Sigmoid colon (tissue), 7 donors: ENCODE data around the gene FHOD3. TPM values are rescaled to one million over a fixed set of nuclear protein-coding genes. Genes with fewer than 3 reads are reported as not detected.

Experiments used
- DNase-seq: peaks from one replicate; pipeline ENCODE4 v3.0.0-alpha.2; 2019
- H3K27ac ChIP-seq, 4 donors: fragments of 200-600 bp; sonication (generic); one replicate each; pipeline ENCODE4 v1.5.1; 2016 to 2019; ENCODE audit warnings: mild to moderate bottlenecking in 1 of 4
- H3K27me3 ChIP-seq, 3 donors: fragments of 200-600 bp; sonication (generic); one replicate each; pipeline ENCODE4 v1.5.1; 2019; ENCODE audit warnings: mild to moderate bottlenecking in 1 of 3
- H3K36me3 ChIP-seq, 4 donors: fragments of 200-600 bp; sonication (generic); one replicate each; pipeline ENCODE4 v1.5.1; 2016 to 2019
- H3K4me1 ChIP-seq, 4 donors: fragments of 200-600 bp; sonication (generic); one replicate each; pipeline ENCODE4 v1.5.1; 2017 to 2019
- H3K4me3 ChIP-seq, 4 donors: fragments of 200-600 bp; sonication (generic); one replicate each; pipeline ENCODE4 v1.5.1; 2017 to 2019; ENCODE audit warnings: mild to moderate bottlenecking in 2 of 4, moderate library complexity in 1 of 4
- H3K9me3 ChIP-seq, 4 donors: fragments of 200-600 bp in 3 of 4; sonication (generic) in 3 of 4; one replicate each; pipeline versions ENCODE4 v1.5.1 to v1.6.1; 2013 to 2019
- CTCF ChIP-seq, 4 experiments: fragments of 450-650 bp in 3 of 4; fragments of 200-600 bp in 1 of 4; IDR thresholded peaks; one replicate each; pipeline ENCODE4 v1.5.1; 2016 to 2019; ENCODE audit warnings: antibody characterized with exemption in 4 of 4, mild to moderate bottlenecking in 3 of 4, moderate library complexity in 2 of 4
- EP300 ChIP-seq, 4 donors: sonication (generic); formaldehyde crosslinking; IDR thresholded peaks; one replicate each; pipeline ENCODE4 v1.6.1; 2017; ENCODE audit warnings: antibody characterized with exemption in 4 of 4
- POLR2A ChIP-seq, 2 donors: fragments of 450-650 bp; IDR thresholded peaks; one replicate each; pipeline ENCODE4 v1.6.1; 2016; ENCODE audit warnings: antibody characterized with exemption in 2 of 2, mild to moderate bottlenecking in 2 of 2, moderate library complexity in 2 of 2
- POLR2AphosphoS5 ChIP-seq, 4 donors: sonication (generic); formaldehyde crosslinking; IDR thresholded peaks; one replicate each; pipeline ENCODE4 v1.6.1; 2017; ENCODE audit warnings: antibody characterized with exemption in 4 of 4
- WGBS, 2 donors: extraction: QIAGEN DNeasy Blood & Tissue Kit; methylation state at CpG; one replicate each; pipeline ENCODE4 v1.1.7; 2013; 5-methylcytosine and 5-hydroxymethylcytosine counted together
- intact Hi-C: fragments of 100-400 bp; cut with DNase I; formaldehyde crosslinking; loops from one replicate; pipeline ENCODE4 v1.15.1; 2023
- polyA plus RNA-seq, 3 donors: library from polyadenylated mRNA; stranded (reverse); fragments of 200-250 nt; gene quantifications; one replicate each; pipeline ENCODE4 v1.2.3, GENCODE V29; 2013
- total RNA-seq, 4 donors: library from RNA; depleted of rRNA; stranded (reverse); fragments of >200 nt; gene quantifications; one replicate each; pipeline ENCODE4 v1.1.0, GENCODE V29; 2016
- donor health status: healthy with polysubstance abuse.
- donor health status: Bipolar disorder and iron deficiency.
- donor health status: healthy.

FHOD3 gene
- total and polyA plus RNA-seq, 7 donors: 1.2 to 24.9 (median 9.5) TPM

- Histone ChIP-seq H3K4me1 (no peaks in the 10 kb centered on the region), H3K4me3 (no peak overlapping the region), H3K9me3 (no peaks in the 10 kb centered on the region), H3K27ac (no peak overlapping the region), H3K27me3 (no peaks in the 10 kb centered on the region), H3K36me3 (no peaks in the 10 kb centered on the region)
- intact Hi-C loops: no loop called here
- 85 to 90% methylated on average over 8 of the region's 8 CpGs for WGBS, 2 donors
- no peak for DNase-seq
- TF ChIP-seq POLR2A (IDR thresholded peaks at IDR 0.05) (no peak), CTCF (IDR thresholded peaks at IDR 0.05) (no peak), EP300 (IDR thresholded peaks at IDR 0.05) (no peak), POLR2AphosphoS5 (IDR thresholded peaks at IDR 0.05) (no peak)
Observed at GRCh38 chr18:36366994-36367839, 69.7 kb downstream of the FHOD3 start.

GRCh38 chr18:36368889-36369288 lies 71.4 kb downstream of the FHOD3 start:
- no peak overlapping the region for H3K4me3 ChIP-seq
- H3K27me3 ChIP-seq: no peaks in the 10 kb centered on the region
- no peak overlapping the region for H3K27ac ChIP-seq
- no peaks in the 10 kb centered on the region for H3K4me1 ChIP-seq
- TF ChIP-seq CTCF (IDR thresholded peaks at IDR 0.05) (no peak), POLR2AphosphoS5 (IDR thresholded peaks at IDR 0.05) (no peak), POLR2A (IDR thresholded peaks at IDR 0.05) (no peak)
- H3K9me3 ChIP-seq: no peaks in the 10 kb centered on the region
- intact Hi-C loops: no loop called here
- no peak for DNase-seq
- H3K36me3 ChIP-seq: no peaks in the 10 kb centered on the region
- WGBS, 2 donors: 89% methylated on average over 3 of the region's 3 CpGs

GRCh38 chr18:36372903-36373311 lies 75.4 kb downstream of the FHOD3 start:
- no peaks in the 10 kb centered on the region for H3K27me3 ChIP-seq
- intact Hi-C loops: no loop called here

GRCh38 chr18:36374262-36374661 lies 76.7 kb downstream of the FHOD3 start:
- intact Hi-C loops: no loop called here
- no peak for TF ChIP-seq POLR2A (IDR thresholded peaks at IDR 0.05)
- TF ChIP-seq CTCF (IDR thresholded peaks at IDR 0.05): no peak
- no peak for DNase-seq
- Histone ChIP-seq H3K36me3 (no peaks in the 10 kb centered on the region), H3K27ac (no peak overlapping the region), H3K4me3 (no peak overlapping the region), H3K9me3 (no peaks in the 10 kb centered on the region), H3K27me3 (no peaks in the 10 kb centered on the region), H3K4me1 (no peaks in the 10 kb centered on the region)
- 85 to 93% methylated on average over 3 of the region's 3 CpGs for WGBS, 2 donors

More at GRCh38 chr18:36372903-36373311, 75.4 kb downstream of the FHOD3 start:
- no peaks in the 10 kb centered on the region for H3K36me3 ChIP-seq
- no peak overlapping the region for H3K4me3 ChIP-seq
- H3K4me1 ChIP-seq: no peaks in the 10 kb centered on the region
- no peaks in the 10 kb centered on the region for H3K9me3 ChIP-seq
- DNase-seq: no peak
- H3K27ac ChIP-seq: no peak overlapping the region
- 43 to 69% methylated on average over 5 of the region's 5 CpGs for WGBS, 2 donors
- no peak for TF ChIP-seq EP300 (IDR thresholded peaks at IDR 0.05)
- TF ChIP-seq POLR2A (IDR thresholded peaks at IDR 0.05): no peak
- no peak for TF ChIP-seq CTCF (IDR thresholded peaks at IDR 0.05)
- no peak for TF ChIP-seq POLR2AphosphoS5 (IDR thresholded peaks at IDR 0.05)

GRCh38 chr18:36375118-36375517 lies 77.6 kb downstream of the FHOD3 start:
- TF ChIP-seq EP300 (IDR thresholded peaks at IDR 0.05) (no peak), POLR2AphosphoS5 (IDR thresholded peaks at IDR 0.05) (no peak), CTCF (IDR thresholded peaks at IDR 0.05) (no peak), POLR2A (IDR thresholded peaks at IDR 0.05) (no peak)
- H3K27me3 ChIP-seq: no peaks in the 10 kb centered on the region
- no peaks in the 10 kb centered on the region for H3K36me3 ChIP-seq
- H3K9me3 ChIP-seq: no peaks in the 10 kb centered on the region
- intact Hi-C loops: no loop called here
- H3K4me3 ChIP-seq: no peak overlapping the region
- no peak for DNase-seq
- H3K27ac ChIP-seq: no peak overlapping the region
- WGBS, 2 donors: 89 to 91% methylated on average over 5 of the region's 5 CpGs
- no peaks in the 10 kb centered on the region for H3K4me1 ChIP-seq
